Lung (tissue), 13 donors: ENCODE data around the gene HAUS1. TPM values are rescaled to one million over a fixed set of nuclear protein-coding genes. Genes with fewer than 3 reads are reported as not detected.

ENCODE experiments used
- ATAC-seq: fragments of 200-7000 bp; cut with Tn5 transposase; one replicate; pipeline ENCODE4 v1.9.1; 2020; ENCODE audit warnings: moderate number of reproducible peaks; ENCODE audit not compliant: insufficient read depth, low FRiP score
- DNase-seq, 3 donors: peaks; one replicate each; pipeline ENCODE4 v3.0.0-alpha.2; 2013 to 2017
- H3K27ac ChIP-seq, 2 donors: one replicate each; pipeline ENCODE4 v1.5.1; 2013; ENCODE audit warnings: mild to moderate bottlenecking in 2 of 2, moderate library complexity in 2 of 2, control low read depth in 1 of 2, inconsistent platforms in 1 of 2, low read depth in 1 of 2, low read length in 1 of 2
- H3K27me3 ChIP-seq, 3 donors: one replicate each; pipeline ENCODE4 v1.5.1; 2013; ENCODE audit warnings: low read length in 2 of 3; ENCODE audit not compliant: control insufficient read depth in 3 of 3, insufficient read depth in 3 of 3
- H3K36me3 ChIP-seq, 4 donors: one replicate each; pipeline ENCODE4 v1.5.1; 2013; ENCODE audit warnings: low read length in 4 of 4, mild to moderate bottlenecking in 1 of 4, moderate library complexity in 1 of 4; ENCODE audit not compliant: control insufficient read depth in 4 of 4, insufficient read depth in 4 of 4
- H3K4me1 ChIP-seq, 5 donors: one replicate each; pipeline ENCODE4 v1.5.1; 2013; ENCODE audit warnings: low read length in 5 of 5, mild to moderate bottlenecking in 2 of 5, moderate library complexity in 1 of 5; ENCODE audit not compliant: control insufficient read depth in 5 of 5, insufficient read depth in 5 of 5
- H3K4me3 ChIP-seq: one replicate; pipeline ENCODE4 v1.5.1; 2013; ENCODE audit warnings: mild to moderate bottlenecking, control low read depth, moderate library complexity
- H3K9ac ChIP-seq, 2 donors: one replicate each; pipeline ENCODE4 v1.5.1; 2013; ENCODE audit warnings: low read length in 2 of 2, control low read depth in 1 of 2; ENCODE audit not compliant: insufficient read depth in 1 of 2
- H3K9me3 ChIP-seq, 4 donors: one replicate each; pipeline ENCODE4 v1.5.1; 2013; ENCODE audit warnings: low read length in 3 of 4, mild to moderate bottlenecking in 1 of 4, moderate library complexity in 1 of 4; ENCODE audit not compliant: control insufficient read depth in 4 of 4, insufficient read depth in 3 of 4
- WGBS, 2 donors: extraction: QIAGEN DNeasy Blood & Tissue Kit; methylation state at CpG; one replicate each; pipeline ENCODE4 v1.1.7; 2013; 5-methylcytosine and 5-hydroxymethylcytosine counted together
- polyA plus RNA-seq, 2 donors: library from polyadenylated mRNA; stranded (reverse); fragments of 200-250 nt; gene quantifications; one replicate each; pipeline ENCODE4 v1.2.1, GENCODE V29; 2013
- small RNA-seq: library from RNA; depleted of rRNA; stranded (forward); fragments of <200 nt; gene quantifications from one replicate; pipeline ENCODE3, GENCODE V24; 2014; ENCODE audit warnings: low replicate concordance
- total RNA-seq, 2 donors: library from RNA; depleted of rRNA in 1 of 2; stranded (reverse); fragments of >200 nt in 1 of 2; gene quantifications; one replicate each; pipeline ENCODE4 v1.2.1, GENCODE V29; 2014 to 2021
- TF ChIP-seq, protein P1 (sequence below): IDR thresholded peaks from 2 replicates; pipeline ENCODE4 v1.5.1; 2012; ENCODE audit warnings: mild to moderate bottlenecking; ENCODE audit errors: control extremely low read depth, extremely low read depth
- donor health status: control.
- donor health status: control.
- donor health status: Bipolar disorder and iron deficiency.
- donor health status: healthy.
- donor health status: DM: yes; HTN: yes; CAD: no.

Gene HAUS1
- total and polyA plus RNA-seq, 4 donors = 16.8 to 27.7 (median 20.4) TPM

DNA sequence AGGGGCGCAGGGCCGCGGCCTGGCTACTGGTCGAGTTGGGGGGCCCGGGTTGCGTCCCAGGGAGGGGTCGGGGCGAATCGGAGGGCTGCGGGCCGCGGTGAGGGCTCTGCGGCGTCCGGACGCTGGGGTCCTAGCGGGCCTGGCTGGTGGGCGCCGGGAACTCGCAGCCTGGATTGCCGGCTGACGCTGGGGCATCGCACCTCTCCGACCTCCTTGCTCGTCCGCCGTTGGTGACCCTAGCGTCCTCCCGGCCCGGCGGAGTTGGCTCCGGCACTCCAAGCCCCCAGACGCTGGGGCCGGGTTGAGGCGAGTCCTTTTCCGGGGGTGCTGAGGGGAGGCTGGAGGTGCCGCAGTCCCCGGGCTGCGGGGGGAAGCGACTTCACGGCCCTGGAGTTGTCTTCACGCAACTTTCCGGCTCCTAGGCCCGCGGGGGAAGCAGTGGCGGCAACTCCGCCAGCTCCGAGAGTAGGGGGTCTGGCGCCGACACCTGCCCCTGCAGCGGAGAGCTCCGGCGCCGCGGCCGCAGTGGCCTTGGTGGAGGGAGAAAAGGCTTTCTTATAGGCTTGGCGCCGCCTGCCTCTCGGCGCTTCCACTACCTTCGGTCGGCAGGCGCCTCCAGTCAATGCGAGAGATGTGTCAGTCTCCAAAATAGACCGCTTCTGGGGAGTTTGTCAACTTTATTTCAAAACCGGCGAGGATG, 70.3 kb downstream of the HAUS1 start:
- Histone ChIP-seq H3K9me3 (no peaks in the 10 kb centered on the region), H3K9ac (peak overlapping the region; percentile 42 to 82), H3K4me1 (peaks cover 3 to 15% (median 4%) of the 10 kb centered on the region in 5 donors), H3K27ac (peak overlapping the region; percentile 95 to 99), H3K36me3 (no peaks in the 10 kb centered on the region), H3K4me3 (peak overlapping the region; percentile 100), H3K27me3 (no peaks in the 10 kb centered on the region)
- 1% methylated on average over 57 to 67 of the region's 67 CpGs for WGBS, 2 donors
- TF ChIP-seq, protein P1, sequence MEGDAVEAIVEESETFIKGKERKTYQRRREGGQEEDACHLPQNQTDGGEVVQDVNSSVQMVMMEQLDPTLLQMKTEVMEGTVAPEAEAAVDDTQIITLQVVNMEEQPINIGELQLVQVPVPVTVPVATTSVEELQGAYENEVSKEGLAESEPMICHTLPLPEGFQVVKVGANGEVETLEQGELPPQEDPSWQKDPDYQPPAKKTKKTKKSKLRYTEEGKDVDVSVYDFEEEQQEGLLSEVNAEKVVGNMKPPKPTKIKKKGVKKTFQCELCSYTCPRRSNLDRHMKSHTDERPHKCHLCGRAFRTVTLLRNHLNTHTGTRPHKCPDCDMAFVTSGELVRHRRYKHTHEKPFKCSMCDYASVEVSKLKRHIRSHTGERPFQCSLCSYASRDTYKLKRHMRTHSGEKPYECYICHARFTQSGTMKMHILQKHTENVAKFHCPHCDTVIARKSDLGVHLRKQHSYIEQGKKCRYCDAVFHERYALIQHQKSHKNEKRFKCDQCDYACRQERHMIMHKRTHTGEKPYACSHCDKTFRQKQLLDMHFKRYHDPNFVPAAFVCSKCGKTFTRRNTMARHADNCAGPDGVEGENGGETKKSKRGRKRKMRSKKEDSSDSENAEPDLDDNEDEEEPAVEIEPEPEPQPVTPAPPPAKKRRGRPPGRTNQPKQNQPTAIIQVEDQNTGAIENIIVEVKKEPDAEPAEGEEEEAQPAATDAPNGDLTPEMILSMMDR = no peak
- ATAC-seq (no peak), DNase-seq (peak; percentile 18 to 33 (median 29))

DNA sequence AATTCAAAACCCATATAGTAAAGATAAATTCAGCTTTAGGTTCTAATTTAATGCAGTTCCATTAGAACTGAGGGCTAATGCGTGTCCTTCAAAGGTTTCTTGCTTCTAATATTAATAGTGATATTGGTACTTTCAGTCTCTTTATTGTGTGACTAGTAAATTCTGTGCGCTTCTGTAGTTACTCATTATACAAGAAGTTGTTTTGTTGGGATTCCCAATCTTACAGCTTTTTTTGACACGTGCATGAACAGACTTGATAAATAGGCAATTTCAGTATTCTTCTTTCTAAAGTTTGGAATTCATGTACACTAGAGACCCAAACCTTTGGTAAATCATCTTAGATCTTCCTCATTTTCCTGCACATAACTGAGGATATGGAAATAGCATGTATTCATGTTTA, 71.8 kb downstream of the HAUS1 start:
- TF ChIP-seq, protein P1 = no peak
- no peaks in the 10 kb centered on the region for H3K36me3 ChIP-seq
- no peak overlapping the region for H3K27ac ChIP-seq
- no peak overlapping the region for H3K4me3 ChIP-seq
- ATAC-seq = no peak
- no peaks in the 10 kb centered on the region for H3K9me3 ChIP-seq
- WGBS, 2 donors = 89 to 93% methylated on average over 3 of the region's 3 CpGs
- H3K9ac ChIP-seq = no peak overlapping the region
- peaks cover 3 to 15% (median 4%) of the 10 kb centered on the region in 5 donors for H3K4me1 ChIP-seq
- no peaks in the 10 kb centered on the region for H3K27me3 ChIP-seq
- no peak for DNase-seq

Small RNAs within 50 kb of the gene (small RNA-seq; reads per million reads assigned to genes)
- gene RNU6-1278P (not detected), gene RNY4P37 (not detected)

Other genes starting within 250 kb of the HAUS1 start
- gene EPG5, start 137.1 kb upstream of the HAUS1 start, total RNA-seq = 10 to 100 TPM; 31.4 to 64.5 TPM
- 10 to 100 TPM in 1 of 2 donors, 1 to 10 TPM in 1; 7.0 to 10.4 TPM for gene EPG5, start 137.1 kb upstream of the HAUS1 start, polyA plus RNA-seq
- 10 to 100 TPM; 11.2 to 14.4 TPM for gene PSTPIP2, start 32.1 kb upstream of the HAUS1 start, total RNA-seq
- gene PSTPIP2, start 32.1 kb upstream of the HAUS1 start, polyA plus RNA-seq = 10 to 100 TPM in 1 of 2 donors, 1 to 10 TPM in 1; 7.5 to 49.1 TPM
- gene ATP5F1A, start 6.1 kb upstream of the HAUS1 start, total RNA-seq = 100 to 1,000 TPM; 265 to 389 TPM
- gene ATP5F1A, start 6.1 kb upstream of the HAUS1 start, polyA plus RNA-seq = 100 to 1,000 TPM; 175 to 320 TPM